Endometrium (tissue), 2 donors: ENCODE data around the gene GRB2.
"Not testable (repeated sequence)": the region's sequence is repeated elsewhere in the genome, so short reads cannot be mapped to it uniquely, and the experiment has no call there.

Source experiments
- FAIRE-seq: peaks from 2 replicates; lab custom pipeline; 2012; peaks lifted over from hg19 to GRCh38; lab: Jason Lieb, UNC
- donor health status: control.
- donor health status: control.

Gene GRB2

DNA sequence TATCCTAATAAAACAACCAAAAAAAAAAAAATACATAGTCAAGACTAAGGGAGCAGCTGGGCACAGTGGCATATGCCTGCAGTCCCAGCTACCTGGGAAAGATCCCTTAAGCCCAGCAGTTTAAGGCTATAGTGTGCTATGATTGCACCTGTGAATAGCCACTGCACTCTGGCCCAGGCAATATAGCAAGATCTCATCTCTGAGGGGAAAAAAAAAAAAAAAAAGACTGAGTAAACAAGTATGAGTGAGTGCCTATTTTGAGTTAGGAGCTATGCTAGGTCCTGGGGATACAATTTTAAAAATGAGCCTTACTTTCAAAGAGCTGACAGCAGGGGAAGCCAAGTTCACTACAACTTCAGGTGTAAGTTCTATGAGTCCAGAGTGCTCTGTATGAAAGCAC is 55.4 kb downstream of the GRB2 start:
- no peak for FAIRE-seq

DNA sequence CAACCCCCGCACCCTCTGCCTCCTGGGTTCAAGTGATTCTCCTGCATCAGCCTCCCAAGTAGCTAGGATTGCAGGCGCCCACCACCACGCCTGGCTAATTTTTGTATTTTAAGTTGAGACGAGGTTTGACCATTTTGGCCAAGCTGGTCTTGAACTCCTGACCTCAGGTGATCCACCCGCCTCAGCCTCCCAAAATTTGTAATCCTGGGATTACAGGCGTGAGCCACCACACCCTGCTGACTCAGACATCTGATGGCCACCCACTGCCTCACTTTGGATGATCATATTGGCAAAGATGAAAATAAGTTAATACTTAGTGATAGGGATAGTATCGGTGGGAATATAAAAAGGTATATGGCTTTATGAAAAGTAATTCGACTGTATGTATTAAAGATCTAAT is 55.9 kb downstream of the GRB2 start:
- no peak for FAIRE-seq

DNA sequence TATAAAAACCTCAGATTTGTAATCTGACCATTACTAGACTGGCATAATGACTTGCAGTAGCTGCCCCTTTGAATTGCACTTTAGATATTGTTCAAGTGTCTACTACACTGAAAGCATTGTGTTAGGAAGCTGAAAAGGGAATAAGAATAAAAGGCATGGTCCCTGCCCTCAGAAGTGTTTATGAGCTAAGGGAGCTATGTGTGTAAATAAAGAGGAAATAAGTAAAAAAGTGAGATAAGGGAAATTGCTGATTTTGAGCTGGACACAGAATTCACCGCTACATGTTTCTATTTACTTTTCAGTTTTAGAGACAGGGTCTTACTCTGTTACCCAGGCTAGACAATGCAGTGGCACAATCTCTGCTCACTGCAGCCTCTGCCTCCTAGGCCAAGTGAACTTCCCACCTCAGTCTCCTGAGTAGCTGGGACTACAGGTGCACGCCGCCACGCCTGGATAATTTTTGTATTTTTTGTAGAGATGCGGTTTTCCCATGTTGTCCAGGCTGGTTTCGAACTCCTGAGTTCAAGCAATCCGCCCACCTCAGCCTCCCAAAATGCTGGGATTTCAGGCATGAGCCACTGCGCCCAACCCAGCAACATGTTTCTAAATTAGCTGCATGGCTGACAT is 57.0 kb downstream of the GRB2 start:
- FAIRE-seq, result no peak

DNA sequence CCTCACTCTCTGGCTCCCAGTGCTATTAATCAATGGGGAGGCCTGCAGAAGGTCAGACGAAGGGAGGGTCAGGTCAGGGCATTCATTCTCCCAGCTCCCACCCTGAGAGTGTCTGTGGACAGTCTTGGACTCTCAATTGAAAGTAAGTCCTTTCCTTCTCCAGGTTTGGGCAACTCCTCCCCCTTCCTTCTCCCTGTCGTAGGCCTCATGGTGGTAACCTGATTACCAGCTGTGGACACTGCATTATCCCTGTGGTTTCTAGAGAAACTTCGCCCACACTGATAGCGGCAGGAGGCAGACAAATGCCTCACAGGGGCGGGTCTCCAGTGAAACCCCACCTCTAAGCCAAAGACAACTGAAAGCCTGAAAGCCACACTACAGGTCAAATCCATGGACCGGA is 58.6 kb downstream of the GRB2 start:
- FAIRE-seq, result no peak

DNA sequence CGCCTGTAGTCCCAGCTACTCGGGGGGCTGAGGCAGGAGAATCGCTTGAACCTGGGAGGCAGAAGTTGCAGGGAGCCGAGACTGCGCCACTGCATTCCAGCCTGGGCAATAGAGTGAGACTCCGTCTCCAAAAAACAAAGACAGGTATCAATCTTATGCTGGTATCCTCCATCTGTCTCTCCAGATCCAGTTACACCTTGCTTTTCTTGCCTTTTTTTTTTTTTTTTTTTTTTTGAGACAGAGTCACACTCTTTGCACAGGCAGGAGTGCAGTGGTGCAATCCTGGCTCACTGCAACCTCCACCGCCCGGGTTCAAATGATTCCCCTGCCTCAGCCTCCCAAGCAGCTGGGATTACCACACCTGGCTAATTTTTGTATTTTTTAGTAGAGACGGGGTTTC is 59.1 kb downstream of the GRB2 start:
- not testable (repeated sequence) for FAIRE-seq

DNA sequence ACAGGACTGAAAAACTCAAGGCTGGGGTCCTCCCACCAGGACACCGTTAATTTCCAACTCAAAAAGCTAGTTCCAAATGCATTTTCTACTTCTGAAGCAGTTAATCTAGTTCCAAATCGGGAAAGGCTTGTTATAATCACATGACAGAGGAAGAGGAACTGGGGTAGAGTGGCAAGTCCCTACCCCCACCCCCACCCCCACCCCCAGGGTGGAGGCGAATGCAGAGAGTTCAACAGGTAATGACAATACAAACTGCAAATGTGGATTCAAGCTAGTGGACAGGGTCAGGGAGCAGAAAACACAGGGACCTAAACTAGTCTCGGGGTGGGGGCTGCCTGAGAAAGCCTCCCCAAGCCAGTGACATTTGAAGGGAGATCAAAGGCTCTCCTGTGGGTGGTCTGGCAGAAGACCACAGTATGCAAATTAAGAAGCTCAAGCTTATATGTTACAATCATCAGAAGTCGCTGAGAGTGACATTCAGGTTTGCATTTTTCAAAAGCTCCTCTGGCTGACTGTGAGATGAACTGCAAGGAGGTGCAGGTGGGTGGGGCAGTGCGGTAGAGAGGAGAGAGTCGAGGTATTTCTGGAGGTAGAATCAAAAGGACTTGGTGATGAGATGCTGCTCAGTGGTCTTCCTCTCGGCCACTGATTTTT is 59.8 kb downstream of the GRB2 start:
- FAIRE-seq, result no peak

DNA sequence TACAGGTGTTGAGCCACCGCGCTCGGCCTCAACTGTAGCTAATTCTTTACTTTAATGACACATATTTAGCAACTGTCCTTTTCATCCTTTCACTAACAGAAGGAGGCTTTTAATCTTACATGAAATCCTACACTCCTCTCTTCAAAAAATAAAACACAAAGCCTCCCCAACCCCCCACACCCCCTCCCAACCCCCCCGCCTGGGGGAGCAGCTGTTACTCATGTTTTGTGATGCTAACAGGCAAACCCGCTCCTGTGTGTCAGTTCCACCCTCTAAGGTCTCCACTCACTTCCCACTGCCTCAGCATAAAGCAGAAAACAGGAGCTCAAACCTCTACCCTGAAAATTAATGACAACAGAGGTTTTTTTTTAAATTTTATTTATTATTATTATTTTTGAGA is 60.8 kb downstream of the GRB2 start:
- FAIRE-seq, result no peak

DNA sequence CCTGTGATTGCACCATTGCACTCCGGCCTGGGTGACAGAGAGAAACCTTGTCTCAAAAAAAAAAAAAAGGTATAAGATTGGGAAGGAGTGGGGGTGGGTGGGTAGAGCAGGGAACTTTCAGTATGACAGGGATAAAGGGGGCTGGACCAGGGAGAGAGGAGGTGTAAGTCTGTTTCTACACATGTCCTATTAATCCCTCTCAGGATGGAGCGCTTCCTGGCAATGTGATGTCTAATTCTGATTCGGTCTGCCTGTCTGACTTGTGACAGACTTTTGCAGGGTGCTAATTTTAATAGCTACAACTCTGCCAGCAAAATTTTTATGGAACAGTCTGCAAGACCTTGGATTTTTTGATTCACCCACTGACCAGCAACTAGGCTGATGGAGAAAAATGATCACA is 62.5 kb downstream of the GRB2 start:
- FAIRE-seq, result no peak

DNA sequence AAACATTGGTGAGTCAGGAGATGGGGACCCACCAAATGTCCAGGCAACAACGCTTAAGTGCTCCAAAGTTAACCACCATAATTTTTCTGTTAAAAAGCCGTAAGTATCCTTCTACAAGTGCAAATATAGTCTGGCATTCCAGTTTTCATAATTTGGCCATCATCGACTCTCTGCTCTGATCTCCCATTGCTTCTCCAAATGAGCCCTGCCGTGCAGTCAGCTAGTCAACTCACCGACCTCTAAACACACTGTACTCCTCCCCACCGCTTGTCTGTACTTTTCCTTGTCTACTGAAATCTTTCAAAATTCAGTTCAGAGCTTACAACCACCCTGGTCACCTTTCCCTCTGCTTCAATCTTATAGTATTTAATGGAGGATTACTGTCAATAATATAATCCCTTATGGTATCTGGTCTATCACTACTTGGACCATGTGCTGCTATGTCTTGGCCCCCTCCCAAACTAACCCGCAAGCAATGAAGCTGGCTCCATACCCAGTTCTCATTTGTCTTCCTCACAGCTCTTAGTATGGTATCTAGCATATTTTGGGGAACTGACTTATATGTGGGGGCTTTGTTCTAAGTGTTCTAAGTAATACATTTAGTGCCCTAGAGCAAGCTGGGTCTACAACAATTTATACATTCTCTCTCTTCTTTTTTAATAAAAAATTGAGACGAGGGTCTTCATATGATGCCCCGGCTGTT is 63.5 kb downstream of the GRB2 start:
- FAIRE-seq, result no peak

DNA sequence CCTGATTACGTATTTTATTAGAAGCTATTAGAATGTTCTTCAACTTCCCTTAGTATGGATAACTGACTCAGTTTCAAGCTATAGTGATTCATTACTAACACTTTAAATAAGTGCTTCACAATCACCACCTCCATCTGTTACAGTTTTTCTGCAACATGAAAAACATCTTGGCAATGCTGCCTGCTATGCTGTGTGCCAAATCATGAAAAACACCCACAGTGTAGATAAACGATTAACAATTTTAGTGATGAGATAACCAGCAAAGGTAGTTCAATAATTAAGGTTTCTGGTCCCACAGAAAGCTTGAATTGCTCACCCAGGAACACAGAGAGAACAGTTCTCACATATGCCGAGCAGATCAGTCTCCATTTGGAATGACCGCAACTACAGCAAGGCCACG is 64.8 kb downstream of the GRB2 start:
- no peak for FAIRE-seq

DNA sequence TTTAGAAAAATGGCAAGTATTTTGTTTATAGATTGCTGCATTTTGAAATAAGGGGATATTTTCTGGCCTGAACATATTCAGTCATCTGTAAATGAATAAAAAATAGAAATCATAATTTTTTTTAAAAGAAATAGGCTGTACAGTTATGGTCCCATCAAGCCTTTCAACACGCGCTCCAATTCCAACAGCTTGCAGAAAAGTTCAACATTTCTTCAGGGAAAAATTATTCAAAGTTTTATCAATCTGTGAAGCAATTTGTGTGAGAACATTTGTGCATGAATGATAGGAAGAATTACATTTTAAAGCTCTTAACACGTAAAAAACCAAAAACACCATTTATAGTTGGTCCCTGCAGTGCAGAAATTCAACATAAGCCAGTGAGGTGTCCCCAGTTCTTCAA is 65.5 kb downstream of the GRB2 start:
- no peak for FAIRE-seq

DNA sequence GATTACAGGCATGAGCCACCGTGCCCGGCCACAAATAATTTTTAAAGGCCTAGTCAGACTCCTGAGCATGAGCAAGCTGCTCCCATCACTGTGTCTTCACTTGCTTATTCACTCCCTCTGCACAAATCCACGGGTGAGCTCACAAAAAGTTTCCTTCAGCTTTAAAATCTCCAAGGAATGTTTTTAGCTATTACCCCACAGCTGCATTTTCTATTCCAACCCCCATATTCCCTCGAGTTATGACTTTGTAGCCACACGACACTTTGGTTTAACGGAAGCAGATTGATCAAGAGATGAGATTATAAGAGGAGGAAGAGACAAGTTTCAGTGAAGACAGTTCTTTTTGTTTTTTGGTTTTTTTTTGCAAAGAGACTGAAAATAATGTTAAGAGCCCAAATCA is 67.1 kb downstream of the GRB2 start:
- no peak for FAIRE-seq

DNA sequence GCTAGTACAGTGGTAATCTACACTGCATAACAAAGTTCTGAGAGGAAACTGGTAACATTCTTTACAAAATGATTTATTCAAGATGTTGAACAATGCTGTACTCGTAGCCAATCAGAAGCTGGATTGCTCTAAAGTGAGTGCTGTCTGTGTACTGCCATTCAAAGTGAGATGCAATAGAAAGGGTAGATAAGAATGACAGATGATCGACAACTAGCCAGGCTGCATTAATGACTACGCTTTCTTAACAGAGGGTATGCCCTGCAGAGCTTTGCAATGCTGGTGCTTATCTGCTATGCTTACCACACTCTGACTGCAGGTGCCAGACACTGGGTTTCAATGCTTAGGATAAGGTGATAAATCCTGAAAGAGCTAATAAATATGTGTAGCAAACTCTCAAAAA is 70.2 kb downstream of the GRB2 start:
- no peak for FAIRE-seq

DNA sequence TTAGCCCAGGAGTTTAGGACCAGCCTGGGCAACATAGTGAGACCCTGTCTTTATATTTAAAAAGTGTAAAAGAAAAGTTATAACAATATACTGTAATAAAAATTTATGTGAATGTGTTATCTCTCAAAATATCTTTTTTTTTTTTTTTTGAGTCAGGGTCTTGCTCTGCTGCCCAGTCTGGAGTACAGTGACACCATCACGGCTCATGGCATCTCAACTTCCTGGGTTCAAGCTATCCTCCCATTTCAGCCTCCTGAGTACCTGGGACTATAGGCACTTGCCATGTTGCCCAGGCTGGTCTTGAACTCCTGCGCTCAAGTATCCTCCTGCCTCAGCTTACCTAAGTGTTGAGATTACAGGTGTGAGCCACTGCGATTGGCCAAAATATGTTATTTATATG is 70.8 kb downstream of the GRB2 start:
- no peak for FAIRE-seq

DNA sequence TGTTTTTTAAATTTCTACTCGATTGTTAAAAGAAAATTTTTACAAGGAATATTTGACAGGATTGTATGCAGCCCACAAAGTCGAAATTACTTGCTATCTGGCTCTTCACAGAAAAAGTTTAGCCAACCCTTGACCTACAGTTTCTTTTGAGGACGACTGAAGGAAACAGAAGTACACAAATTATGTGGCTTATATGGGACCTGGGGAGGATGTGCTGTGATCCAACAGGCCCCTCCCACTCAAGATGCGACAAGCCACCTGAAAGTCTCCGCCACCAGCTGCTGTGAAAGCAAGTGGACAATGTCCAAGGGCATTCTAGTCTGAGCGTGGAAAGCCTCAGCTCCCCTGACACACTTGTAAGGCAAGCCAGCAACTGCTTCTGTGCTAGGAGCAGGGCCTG is 73.8 kb downstream of the GRB2 start:
- FAIRE-seq, result no peak

DNA sequence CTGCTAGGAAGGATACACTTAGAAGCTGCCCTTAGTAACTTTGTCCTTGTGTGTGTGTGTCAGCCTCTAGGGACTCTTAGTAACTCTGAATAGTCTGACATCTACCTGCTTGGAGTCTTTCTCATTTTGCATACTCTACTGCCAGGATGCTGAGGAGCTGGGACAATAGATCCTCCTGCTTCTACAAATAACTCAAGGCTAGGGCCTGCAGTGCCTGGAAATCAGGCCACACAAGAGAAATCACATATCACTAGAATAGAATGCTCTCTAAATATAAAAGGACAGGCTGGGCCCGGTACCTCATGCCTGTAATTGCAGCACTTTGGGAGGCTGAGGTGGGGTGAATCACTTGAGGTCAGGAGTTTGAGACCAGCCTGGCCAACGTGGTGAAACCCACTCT is 77.7 kb downstream of the GRB2 start:
- no peak for FAIRE-seq

DNA sequence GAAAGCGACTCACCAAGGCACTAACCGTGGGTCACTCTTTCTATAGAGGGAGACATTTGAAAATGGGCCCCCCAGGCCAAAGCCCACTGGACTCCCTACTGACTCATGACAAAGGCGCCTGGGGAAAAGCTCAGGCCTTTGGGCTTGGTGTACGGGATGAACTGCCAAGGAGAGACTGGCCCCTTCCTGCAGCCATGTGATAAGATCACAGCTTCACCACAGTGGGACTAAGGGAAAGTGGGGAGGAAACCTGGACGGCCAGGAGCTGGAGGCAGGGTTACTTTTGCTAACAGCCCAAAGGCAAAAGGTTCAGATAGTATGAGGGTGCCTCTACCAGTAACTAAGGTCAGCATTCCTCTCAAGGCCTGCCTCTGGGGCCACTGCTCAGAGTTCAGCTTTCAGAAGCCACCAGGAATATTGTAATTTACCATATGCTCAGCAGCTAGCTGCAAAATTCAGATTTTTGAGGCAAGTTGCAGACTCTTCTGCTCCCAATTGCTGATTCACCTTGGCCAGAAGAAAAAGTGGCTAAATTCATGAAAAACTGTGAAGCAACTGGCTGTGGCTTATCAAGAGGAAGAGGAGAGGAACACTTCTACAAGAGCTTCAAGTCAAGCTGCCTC is 79.1 kb downstream of the GRB2 start:
- no peak for FAIRE-seq

DNA sequence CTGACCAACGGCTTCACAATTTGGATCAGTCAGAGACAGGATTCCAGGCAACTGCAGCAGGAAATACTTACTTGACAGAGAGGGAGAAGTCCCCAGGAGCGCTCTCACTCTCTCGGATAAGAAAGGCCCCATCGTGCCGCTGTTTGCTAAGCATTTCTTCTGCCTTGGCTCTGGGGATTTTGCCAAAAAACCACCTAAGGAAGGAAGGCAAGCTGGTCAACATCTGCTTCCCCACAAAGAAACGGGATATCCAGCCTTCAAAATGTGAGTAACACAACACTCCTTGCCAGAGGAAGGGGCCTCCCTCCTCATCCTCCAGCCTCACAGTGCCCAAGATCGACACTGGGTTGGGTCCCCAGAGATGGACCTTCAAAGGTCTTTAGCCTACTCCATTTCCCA is 79.7 kb downstream of the GRB2 start:
- FAIRE-seq, result no peak

DNA sequence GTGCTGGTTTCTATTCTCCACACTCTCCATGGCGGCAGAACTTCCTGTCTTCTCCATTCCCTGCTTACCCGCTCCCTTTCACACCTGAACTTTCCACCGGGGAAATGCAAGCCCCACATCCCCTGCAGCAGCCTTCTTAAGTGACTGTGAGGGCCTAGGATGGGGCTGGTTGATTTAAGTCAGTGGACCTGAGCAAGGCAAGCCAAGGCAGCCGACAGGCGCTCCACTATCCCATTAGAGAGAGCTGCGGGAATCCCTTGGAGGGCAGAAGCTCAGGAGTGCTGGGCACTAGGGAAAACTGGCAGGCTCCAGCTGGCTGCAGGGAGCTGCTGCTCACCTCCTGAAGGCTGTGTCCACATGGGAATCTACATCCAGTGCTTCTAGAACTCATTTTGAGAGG is 80.1 kb downstream of the GRB2 start:
- no peak for FAIRE-seq

DNA sequence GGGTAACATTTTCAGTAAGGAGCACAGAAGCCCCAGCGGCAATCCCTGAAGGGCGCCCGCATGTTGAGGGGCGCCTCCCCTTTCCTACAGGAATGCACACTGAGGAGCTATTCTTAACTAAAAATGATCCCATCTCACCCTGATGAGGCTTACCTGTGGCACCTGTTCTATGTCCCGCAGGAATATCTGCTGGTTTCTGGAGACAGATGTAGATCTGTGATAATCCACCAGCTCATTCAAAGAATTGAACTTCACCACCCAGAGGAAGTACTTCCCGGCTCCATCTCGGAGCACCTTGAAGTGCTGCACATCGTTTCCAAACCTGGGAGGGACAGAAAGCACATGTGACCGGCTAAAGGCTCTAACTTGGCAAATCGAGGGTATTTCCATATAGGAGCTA is 84.0 kb downstream of the GRB2 start:
- no peak for FAIRE-seq

DNA sequence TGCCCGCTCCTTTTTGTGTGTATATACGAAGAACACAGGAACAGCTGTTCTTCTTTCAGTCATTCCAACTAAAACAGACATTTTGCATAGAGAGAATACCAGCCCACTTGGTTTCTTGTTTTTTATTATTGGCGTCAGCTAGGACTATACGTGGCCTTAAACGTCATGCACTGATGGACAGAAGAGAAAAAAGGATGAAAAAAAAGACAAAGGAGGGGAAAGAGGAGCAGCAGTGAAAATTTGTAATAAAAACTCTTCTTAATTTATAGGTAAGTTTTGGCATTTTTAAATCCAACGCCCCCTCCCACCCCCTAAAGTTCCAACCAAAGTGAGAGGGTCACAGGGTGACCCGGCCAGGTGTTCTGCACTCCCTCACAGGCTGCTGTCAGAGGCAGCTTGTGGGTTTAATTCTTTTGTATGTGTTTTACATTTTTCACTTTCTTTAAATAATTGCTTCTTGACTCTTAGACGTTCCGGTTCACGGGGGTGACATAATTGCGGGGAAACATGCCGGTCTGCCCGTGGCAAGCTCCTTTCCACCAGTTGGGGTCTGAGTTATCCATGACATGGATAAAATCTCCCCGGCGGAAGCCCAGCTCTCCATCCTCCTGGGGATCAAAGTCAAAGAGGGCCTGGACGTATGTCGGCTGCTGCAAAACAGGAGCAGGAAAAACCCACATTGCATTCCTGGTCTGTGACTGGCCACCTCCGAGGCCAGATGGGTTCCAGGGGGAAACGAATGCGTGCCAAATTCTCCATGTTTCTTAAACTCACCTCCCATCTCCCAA is 85.4 kb downstream of the GRB2 start:
- FAIRE-seq, result no peak

DNA sequence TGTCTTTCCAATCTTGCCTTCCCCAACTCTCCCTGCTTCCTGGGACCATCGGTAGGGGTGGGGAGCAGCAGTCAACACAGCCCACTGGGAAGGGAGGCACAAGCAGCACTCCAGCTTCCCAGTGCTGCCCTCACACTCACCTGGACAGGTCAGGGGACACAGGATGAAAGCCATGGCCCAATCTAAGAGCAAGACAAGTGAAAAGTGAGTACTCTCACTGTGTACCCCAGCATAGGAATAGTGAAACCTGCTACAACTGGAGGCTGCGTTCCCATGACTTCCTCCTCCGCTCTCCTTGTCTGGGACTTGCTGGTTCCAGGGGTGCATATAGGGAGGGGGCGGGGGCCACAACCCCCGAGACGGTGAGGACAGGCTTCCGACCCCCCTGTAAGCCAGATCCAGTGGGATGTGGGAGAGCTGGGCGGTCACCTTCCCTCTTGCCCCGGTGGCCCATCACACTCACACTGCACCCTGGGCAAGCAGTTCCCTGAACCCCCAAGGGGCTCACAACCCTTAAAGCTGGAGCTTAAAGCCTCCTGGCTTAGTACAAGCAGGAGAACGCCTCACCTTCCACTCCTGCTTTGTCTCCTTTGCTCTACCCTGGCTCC is 86.8 kb downstream of the GRB2 start:
- no peak for FAIRE-seq
